GM19455 (cell line): ENCODE measurements around the gene GAREM1.

Experiments
- ATAC-seq: cut with Tn5 transposase; IDR thresholded peaks from one replicate; pipeline ENCODE4 v1.9.1; 2021; ENCODE audit not compliant: unreplicated experiment

The GAREM1 gene

GRCh38 chr18:32427084-32427900, 43.4 kb downstream of the GAREM1 start:
- no peak for ATAC-seq

- no peak for ATAC-seq
These were observed 45.2 kb downstream of the GAREM1 start for GRCh38 chr18:32425466-32425865.

- no peak for ATAC-seq
These were observed 46.0 kb downstream of the GAREM1 start for GRCh38 chr18:32424696-32425095.

DNA sequence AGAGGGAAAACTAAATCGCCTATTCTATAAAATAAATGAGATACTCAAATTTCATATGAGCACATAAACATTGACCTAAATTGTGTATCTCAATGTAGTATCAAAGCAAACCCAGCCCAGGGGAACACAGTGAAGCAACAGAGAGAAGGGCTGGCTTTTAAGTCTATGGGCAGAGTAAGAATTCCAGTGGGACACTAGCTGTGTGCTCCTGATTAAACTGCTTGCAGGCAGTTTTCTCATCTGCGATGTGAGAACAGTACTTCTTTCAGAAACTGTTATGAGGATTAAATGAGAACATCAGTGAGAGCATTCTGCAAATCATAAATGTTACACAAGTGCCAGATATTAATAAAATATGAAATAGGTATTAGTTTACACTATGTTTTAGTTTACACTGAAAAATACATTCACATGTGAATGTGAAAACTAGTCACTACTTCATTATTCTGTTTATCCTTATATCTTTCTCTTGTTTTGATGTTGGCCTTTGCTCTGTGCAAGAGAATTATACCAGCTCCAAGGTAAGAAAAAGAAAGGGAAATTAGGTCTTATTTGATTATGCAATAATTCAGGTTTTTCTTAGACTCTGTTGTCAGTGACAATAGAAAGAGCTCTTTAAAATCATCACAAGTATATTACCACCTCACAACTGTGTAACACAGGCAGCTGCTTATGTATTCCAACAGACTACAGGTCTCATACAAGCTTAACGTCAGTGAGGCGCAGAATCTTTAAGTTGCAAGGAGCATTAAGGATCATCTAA, 47.5 kb downstream of the GAREM1 start:
- no peak for ATAC-seq

DNA sequence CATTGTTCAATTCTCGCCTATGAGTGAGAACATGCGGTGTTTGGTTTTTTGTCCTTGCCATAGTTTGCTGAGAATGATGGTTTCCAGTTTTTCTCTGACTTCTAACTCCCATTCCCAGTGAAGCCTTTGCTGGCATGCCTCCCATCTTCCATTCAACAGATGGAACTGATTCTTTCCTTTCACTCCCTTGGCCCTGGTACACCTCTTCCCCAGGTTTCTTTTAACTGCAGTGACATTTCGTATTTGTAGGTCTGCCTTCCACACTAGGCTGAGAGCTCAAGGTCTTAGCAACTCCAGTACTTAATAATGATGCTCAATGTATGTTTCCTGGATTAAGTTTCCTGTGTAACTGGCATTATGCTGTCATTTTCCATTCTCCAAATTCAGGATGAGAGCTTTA, 48.5 kb downstream of the GAREM1 start:
- no peak for ATAC-seq

DNA sequence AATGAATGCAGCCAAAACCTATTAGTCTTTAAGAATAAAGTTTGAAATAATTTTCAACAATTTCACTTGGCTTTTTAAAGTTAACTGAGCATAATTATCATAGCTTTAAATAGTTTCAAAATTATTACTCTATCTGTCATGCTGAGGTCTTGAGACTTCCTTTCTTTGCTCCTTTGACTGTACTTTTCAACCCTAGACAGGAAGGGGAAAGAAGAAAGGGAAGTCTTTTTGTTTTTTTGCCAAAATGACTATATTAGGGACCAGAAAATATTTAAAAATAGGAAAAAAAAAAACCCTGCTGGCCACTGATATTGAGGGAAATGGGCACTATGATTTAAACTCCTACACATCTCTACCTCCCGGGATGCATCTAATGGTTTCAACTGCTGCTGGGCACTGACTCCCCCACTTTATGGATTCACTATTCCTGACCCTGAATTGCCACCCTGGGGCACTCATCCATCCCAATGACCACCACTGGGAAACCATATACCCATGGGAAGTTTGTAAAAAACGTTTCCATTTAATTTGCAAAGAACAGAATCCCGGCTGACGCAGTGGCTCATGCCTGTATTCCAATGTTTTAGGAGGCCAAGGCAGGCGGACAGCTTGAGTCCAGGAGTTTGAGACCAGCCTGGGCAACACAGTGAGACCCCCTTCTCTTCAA, 50.5 kb downstream of the GAREM1 start:
- ATAC-seq, result no peak

DNA sequence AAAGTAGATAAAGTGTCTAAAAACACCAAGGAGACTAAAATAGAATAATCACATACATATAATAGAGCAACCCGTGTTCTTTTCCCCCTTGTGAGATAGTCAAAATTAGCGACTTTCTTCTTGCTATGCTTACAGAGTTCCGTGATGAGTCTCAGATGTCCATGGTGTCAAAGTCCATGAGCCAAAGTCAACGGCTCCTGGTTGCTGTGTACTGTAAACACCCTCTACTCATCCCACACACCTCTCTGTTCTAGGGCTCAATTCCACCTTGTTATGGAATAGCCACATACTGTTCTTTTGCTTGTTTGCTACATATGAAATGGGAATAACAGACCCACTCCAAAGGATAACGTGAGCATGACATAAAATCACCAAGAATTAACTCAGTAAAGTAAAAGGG, 52.5 kb downstream of the GAREM1 start:
- ATAC-seq, result no peak

DNA sequence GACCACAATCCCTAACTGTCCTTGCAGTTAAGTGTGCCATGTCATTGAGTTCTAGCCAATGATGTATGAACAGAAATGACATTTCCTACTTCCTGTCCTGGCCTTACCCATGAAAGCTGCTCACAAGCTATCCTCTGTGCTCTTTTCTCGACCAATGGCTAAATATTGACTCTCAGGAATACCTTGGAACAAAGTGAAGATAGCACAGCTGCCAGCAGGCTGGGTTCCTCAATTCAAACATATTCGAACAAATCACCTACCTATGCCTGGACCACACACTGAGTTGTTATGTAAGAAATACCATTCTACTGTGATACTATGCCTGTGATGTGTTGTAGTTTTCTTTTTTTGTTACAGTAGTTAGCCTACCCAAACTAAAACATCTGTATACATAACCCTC, 65.1 kb downstream of the GAREM1 start:
- no peak for ATAC-seq

GRCh38 chr18:32401621-32402020, 69.1 kb downstream of the GAREM1 start:
- no peak for ATAC-seq

DNA sequence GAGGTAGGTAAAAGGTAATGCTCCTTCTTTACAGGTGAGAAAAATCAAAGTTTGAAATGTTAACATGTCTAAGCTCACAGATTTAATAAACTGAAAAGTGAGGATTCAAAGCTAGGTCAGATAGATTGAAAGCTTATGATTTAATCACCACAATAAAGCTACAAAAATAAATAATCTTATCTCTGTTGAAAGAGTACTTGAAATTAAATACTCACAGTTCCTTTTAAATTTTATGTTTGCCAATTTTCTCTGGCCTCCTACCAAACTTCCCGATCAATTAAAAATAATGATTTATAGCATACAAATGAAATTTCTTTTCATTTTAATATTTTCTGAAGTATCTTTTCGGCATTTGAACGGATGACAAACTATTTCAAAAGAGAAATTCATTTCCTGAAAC, 77.3 kb downstream of the GAREM1 start:
- no peak for ATAC-seq

- ATAC-seq, result no peak
These were observed 79.6 kb downstream of the GAREM1 start for GRCh38 chr18:32391126-32391525.

DNA sequence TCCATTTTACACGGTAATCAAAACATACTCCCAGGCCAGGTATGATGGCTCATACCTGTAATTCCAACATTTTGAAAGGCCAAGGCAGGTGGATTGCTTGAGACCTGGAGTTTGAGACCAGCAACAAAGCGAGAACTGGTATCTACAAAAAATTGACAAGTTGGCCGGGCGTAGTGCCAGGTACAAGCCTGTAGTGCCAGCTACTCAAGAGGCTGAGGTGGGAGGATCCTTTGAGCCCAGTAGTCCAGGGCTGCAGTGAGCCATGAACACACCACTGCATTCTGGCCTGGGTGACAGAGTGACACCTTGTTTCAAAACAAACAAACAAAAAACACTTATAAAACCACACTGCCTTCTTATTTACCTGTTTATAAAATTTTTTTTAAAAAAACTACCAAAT, 80.8 kb downstream of the GAREM1 start:
- ATAC-seq, result no peak

DNA sequence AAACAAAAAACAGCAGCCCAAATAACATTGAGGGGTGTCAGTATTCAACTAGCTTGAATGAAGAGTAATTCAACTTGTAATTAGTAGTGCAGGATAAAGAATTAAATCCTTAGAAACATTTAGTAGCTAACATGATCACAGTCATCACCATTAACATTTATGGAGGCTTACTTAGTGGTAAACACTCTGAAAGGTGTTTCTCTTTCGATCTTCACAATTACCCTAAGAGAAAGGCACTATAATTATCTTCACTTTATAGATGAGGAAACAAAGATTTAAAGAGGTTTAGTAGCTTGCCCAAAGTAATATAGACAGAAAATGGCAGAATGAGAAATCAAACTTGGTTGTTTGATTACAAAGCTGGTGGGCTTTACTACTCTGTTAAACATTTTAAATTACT, 81.5 kb downstream of the GAREM1 start:
- ATAC-seq, result no peak

DNA sequence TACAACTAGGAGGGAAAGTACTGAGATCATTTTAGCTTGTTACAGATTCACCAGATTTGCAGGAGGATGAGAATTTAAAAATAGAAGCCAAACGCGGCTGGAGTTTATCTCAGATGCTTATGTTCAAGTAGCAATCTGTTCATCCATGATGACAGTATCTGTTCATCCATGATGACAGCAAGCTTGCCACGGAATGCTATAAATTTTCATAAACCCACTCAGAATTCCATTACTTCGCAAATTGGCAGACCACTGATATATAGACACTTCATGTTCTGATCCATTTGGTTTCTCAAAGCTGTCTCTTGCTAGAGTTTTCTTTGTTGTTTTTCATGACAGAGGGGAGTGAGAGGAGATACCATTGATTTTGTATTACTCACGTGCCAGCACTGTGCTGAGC, 84.2 kb downstream of the GAREM1 start:
- ATAC-seq, result no peak

GRCh38 chr18:32383050-32383819, 87.4 kb downstream of the GAREM1 start:
- no peak for ATAC-seq

- ATAC-seq, result no peak
These were observed 88.9 kb downstream of the GAREM1 start for GRCh38 chr18:32381761-32382160.

GRCh38 chr18:32380559-32380958, 90.1 kb downstream of the GAREM1 start:
- no peak for ATAC-seq

DNA sequence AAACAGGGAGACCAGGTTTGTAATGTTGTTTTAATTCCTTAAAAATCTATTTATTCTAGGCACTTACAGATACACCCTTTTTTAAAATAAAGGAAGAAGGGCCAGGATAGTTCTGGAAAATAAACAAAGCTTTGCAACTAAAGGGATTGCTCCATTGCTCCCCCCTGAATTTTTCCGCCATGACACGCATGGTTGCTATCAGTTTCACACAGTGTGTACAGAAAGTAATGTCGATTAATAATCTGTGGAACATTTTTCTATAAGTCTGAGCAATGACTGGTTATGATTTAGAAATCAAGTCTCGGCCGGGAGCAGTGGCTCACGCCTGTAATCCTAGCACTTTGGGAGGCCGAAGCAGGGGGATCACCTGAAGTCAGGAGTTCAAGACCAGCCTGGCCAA, 90.8 kb downstream of the GAREM1 start:
- ATAC-seq, result no peak

GRCh38 chr18:32378705-32379104, 92.0 kb downstream of the GAREM1 start:
- no peak for ATAC-seq

DNA sequence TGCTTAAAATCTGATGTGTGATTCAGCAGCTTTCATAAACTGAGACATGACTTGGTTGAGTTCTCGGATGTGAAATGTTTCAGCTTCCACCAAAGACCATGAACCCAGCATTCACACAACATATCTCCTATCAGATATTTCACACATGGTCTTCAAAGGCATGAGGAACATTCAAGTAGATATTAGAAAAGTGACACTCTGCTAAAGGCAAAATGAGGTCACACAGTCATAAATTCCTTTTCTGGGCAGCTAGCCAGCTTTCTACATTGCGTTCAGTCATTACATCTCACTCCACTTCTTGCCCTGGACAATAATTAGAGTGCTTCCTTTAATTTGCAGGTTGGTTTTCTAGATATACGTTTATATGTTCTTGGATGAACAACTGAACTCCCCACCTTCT, 96.7 kb downstream of the GAREM1 start:
- ATAC-seq, result no peak

GRCh38 chr18:32373505-32373904, 97.2 kb downstream of the GAREM1 start:
- ATAC-seq, result no peak
